DND-41 (cell line): Measurements from ENCODE around the gene DACH2.

Experiments
- EZH2 ChIP-seq: IDR thresholded peaks from 3 replicates; pipeline ENCODE4 v1.6.1; 2012; ENCODE audit warnings: borderline replicate concordance, low read depth, mild to moderate bottlenecking, moderate library complexity, low read length, inconsistent platforms; ENCODE audit not compliant: severe bottlenecking
- TF ChIP-seq, protein P1 (sequence below): IDR thresholded peaks from 2 replicates; pipeline ENCODE4 v1.5.1; 2012; ENCODE audit warnings: borderline replicate concordance, low read length, moderate library complexity, mild to moderate bottlenecking; ENCODE audit not compliant: poor library complexity, severe bottlenecking; ENCODE audit errors: extremely low read depth

DNA sequence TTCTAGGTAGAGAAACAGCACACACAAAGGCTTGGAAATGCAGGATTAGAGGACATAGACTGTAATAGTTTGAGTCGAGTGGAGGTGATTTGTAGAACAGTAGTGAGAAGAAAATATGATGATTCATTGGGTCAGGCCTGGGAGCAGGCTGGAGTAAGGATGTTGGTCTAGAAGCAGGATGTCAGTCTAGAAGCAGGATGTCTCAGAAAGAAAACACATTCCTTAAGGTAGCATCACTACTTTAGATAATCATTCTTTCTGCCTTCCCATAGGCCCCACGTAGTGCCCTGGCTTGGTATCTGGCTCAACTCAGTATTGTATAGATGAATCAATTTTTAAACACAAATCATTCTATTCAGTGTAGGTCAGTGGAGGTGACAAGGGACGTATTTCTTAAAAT, 11.2 kb upstream of the DACH2 start:
- TF ChIP-seq, protein P1, sequence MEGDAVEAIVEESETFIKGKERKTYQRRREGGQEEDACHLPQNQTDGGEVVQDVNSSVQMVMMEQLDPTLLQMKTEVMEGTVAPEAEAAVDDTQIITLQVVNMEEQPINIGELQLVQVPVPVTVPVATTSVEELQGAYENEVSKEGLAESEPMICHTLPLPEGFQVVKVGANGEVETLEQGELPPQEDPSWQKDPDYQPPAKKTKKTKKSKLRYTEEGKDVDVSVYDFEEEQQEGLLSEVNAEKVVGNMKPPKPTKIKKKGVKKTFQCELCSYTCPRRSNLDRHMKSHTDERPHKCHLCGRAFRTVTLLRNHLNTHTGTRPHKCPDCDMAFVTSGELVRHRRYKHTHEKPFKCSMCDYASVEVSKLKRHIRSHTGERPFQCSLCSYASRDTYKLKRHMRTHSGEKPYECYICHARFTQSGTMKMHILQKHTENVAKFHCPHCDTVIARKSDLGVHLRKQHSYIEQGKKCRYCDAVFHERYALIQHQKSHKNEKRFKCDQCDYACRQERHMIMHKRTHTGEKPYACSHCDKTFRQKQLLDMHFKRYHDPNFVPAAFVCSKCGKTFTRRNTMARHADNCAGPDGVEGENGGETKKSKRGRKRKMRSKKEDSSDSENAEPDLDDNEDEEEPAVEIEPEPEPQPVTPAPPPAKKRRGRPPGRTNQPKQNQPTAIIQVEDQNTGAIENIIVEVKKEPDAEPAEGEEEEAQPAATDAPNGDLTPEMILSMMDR, result no peak
- no peak for TF ChIP-seq EZH2
